GM19023 (cell line): ENCODE results near the gene PLCD1.

Experiments used
- ATAC-seq: cut with Tn5 transposase; IDR thresholded peaks from one replicate; pipeline ENCODE4 v1.9.1; 2021; ENCODE audit warnings: mild to moderate bottlenecking, moderate library complexity; ENCODE audit not compliant: unreplicated experiment

PLCD1 gene

GRCh38 chr3:37968199-37968598, 61.2 kb downstream of the PLCD1 start:
- ATAC-seq: no peak

GRCh38 chr3:37967260-37967881, 62.1 kb downstream of the PLCD1 start:
- ATAC-seq: peak; percentile 79

- ATAC-seq: no peak
Measured at GRCh38 chr3:37964716-37965115, 64.7 kb downstream of the PLCD1 start.

- no peak for ATAC-seq
Measured at GRCh38 chr3:37964146-37964545, 65.3 kb downstream of the PLCD1 start.

GRCh38 chr3:37963635-37964034, 65.8 kb downstream of the PLCD1 start:
- no peak for ATAC-seq

- no peak for ATAC-seq
Measured at GRCh38 chr3:37963016-37963415, 66.4 kb downstream of the PLCD1 start.

GRCh38 chr3:37961622-37962431, 67.6 kb downstream of the PLCD1 start:
- ATAC-seq: no peak

GRCh38 chr3:37957539-37957936, 71.9 kb downstream of the PLCD1 start:
- no peak for ATAC-seq
